ENCODE measurements around the gene IARS2. TPM values are rescaled to one million over a fixed set of nuclear protein-coding genes. Genes with fewer than 3 reads are reported as not detected.
A peak's percentile ranks its signal among the peaks of the same experiment; 100 is the strongest.
"Not testable (repeated sequence)": the region's sequence is repeated elsewhere in the genome, so short reads cannot be mapped to it uniquely, and the experiment has no call there.

Gene IARS2
- total and polyA plus RNA-seq, 4 experiments from 2014 or later, result 46.0 to 88.8 (median 60.5) TPM

DNA sequence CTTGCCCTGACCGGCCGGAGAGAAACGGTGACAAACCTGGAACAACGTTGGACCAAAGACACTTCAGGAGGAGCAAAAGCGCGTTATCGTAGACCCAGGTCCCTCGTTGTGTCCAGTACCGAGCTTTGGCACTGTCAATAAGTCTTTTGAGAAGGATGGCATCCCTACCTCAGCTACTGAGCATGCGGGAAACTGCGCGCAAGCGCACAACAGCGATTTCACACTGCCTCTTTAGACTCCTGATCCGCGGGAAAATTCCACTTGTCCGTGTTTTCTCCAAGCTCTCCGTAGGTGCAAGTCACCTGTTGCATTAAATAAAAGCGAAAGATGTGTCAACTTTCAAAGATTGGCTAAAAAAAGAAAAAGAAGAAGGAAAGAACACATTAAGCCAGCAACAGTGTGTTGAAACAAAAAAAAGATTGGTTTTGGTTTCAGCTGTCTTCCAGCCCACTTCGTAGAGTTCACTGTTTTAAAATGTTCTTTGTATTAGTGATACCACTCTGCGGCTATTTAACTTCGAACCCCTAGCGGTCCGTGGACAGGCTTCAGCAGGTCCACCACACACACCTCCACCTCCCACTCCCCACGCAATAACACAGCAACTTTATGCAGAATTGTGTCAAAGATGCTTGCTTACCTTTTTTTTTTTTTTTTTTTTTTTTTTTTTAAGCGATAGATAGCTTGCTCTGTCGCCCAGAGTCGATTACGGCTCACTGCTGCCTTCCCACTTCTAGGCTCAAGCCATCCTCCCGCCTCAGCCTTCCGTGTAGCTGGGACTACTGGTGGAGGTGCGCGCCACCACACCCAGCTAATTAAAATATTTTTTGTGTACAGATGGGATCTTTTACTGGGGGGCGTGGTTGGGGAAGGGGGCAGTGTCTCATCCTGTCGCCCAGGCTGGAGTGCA, 4.0 kb upstream of the IARS2 start, which contains the start of gene BPNT1:
BPNT1 (minus strand) TSS at position 139 of the 907 bp plus-strand sequence. CDS start 9,942 bp downstream, outside the sequence.
- CTCF ChIA-PET (ENCODE audit: partially characterized antibody), result interaction anchor here (0.7 to 1.3 kb wide), 5 partner anchors 11 to 44 kb away, joined by 3 to 6 read pairs (median 3); partner anchors contain the start of gene EPRS1
- peak within 1 kb of the TSS; percentile 95 to 99 (median 98) for H3K4me3 Mint-ChIP-seq

DNA sequence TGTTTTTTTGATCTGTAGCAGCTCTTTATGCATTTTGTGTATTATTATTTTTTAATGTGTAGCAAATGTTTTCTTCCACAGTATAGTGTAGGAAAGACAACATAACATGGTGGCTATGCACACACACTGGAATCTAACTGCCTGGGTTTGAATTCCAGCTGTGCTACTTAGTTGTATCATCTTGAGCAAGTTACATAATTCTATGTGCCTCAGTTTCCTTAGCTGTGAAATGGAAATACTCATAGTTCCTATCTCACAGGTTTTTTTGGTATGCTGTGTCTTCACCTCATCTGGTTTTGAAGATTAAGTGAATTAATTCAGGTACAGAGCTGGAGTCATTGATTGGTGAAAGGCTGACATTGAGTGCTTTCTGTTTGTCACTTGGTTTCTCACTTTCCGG, 1.2 kb upstream of the IARS2 start:
- peak overlapping the region in 2 of 8 donors; percentile 43 to 47 for H3K4me3 Mint-ChIP-seq
- Histone ChIP-seq H3K4me1 (ENCODE audit: insufficient read depth, low read length) (peaks cover 28% of the 10 kb centered on the region), H3K36me3 (ENCODE audit: insufficient read depth, low read length) (no peaks in the 10 kb centered on the region), H3K27ac (ENCODE audit: low read depth, low read length) (no peak overlapping the region), H3K4me3 (ENCODE audit: low read length in 2 of 2) (no peak overlapping the region), H3K9me3 (ENCODE audit: control insufficient read depth in 1 of 2, low read length in 2 of 2) (no peaks in the 10 kb centered on the region), H3K27me3 (ENCODE audit: insufficient read depth, low read length) (no peaks in the 10 kb centered on the region)
- POLR2A ChIA-PET (ENCODE audit: partially characterized antibody), result interaction anchor here (1.8 kb wide), 1 partner anchor 45 kb away, joined by 5 read pairs; no protein-coding TSS in a partner anchor
- no peaks in the 10 kb centered on the region for H3K9me3 Mint-ChIP-seq
- CTCF ChIA-PET (ENCODE audit: partially characterized antibody), result interaction anchor here (1.0 to 1.1 kb wide), 2 partner anchors 44 to 47 kb away, joined by 4 read pairs; partner anchors contain the start of gene EPRS1
- no peak for DNase-seq
- intact Hi-C loops (cut with micrococcal nuclease), result loop anchor here (10.0 kb wide), 2 partner anchors 98 to 1808 kb away; partner anchors contain the start of gene RRP15
- peak overlapping the region in 1 of 7 donors; percentile 77 for H3K27ac Mint-ChIP-seq
- peaks cover 18 to 43% (median 25%) of the 10 kb centered on the region in 4 donors for H3K4me1 Mint-ChIP-seq
- no peaks in the 10 kb centered on the region for H3K27me3 Mint-ChIP-seq
- peaks cover 10 to 15% of the 10 kb centered on the region in 2 donors for H3K36me3 Mint-ChIP-seq

More for the DNA sequence above, 4.0 kb upstream of the IARS2 start, which contains the start of gene BPNT1:
- peak within 1 kb of the TSS; percentile 40 for H3K27ac ChIP-seq (ENCODE audit: low read depth, low read length)
- intact Hi-C loops (cut with micrococcal nuclease), result loop anchor here (1.0 to 10.0 kb wide), 4 partner anchors 44 to 1805 kb away; partner anchors contain the start of genes EPRS1, RAB3GAP2 and RRP15
- H3K36me3 ChIP-seq (ENCODE audit: insufficient read depth, low read length), result no peaks in the 10 kb centered on the region
- POLR2A ChIA-PET (ENCODE audit: partially characterized antibody), result interaction anchor here (0.9 to 1.8 kb wide), 6 partner anchors 15 to 55 kb away, joined by 3 to 9 read pairs (median 5); partner anchors contain the start of gene EPRS1
- H3K9me3 ChIP-seq (ENCODE audit: control insufficient read depth in 1 of 2, low read length in 2 of 2), result no peaks in the 10 kb centered on the region
- H3K4me1 Mint-ChIP-seq, result peaks cover 9 to 25% (median 16%) of the 10 kb centered on the region in 4 donors
- peaks cover 16% of the 10 kb centered on the region for H3K4me1 ChIP-seq (ENCODE audit: insufficient read depth, low read length)
- DNase-seq, result peak; percentile 97 to 99 (median 98)
- peak within 1 kb of the TSS; percentile 66 to 70 for H3K4me3 ChIP-seq (ENCODE audit: low read length in 2 of 2)
- peaks cover 0 to 8% of the 10 kb centered on the region in 2 donors for H3K36me3 Mint-ChIP-seq
- no peaks in the 10 kb centered on the region for H3K27me3 ChIP-seq (ENCODE audit: insufficient read depth, low read length)
- no peaks in the 10 kb centered on the region for H3K9me3 Mint-ChIP-seq
- H3K27ac Mint-ChIP-seq, result peak within 1 kb of the TSS; percentile 85 to 97 (median 91)
- H3K27me3 Mint-ChIP-seq, result no peaks in the 10 kb centered on the region

DNA sequence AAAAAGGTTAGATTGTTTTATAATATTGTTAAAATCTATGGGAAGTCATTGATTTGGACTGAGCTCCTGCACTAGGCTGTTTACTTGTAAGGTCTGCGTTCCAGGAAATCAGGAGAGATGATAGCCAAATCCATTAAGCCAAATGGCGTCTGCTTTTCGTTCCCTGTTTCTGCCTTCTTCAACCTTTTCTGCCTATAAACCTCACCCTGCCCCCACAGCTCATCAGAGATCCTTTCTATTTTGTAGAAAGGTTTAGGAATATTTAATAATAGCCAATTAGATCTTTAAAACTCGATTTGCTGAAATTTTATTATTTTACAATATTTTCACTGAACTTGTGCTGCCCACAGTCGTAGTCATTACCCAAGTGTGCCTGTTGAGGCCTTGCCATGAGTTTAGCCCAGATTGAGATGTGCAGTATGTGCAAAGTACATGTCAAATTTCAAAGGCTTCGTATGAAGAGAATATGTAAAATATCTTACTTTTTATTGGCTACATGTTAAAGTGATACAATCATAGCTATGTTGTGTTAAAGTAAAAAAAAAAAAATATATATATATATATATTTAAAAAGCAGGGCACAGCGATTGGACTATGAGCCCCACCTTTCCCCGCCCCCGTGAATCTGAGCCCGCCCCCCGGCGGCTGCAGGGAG, 444 bp upstream of the IARS2 start:
- H3K27me3 ChIP-seq (ENCODE audit: insufficient read depth, low read length), result no peaks in the 10 kb centered on the region
- ChIA-PET POLR2A (ENCODE audit: partially characterized antibody) (interaction anchor here (1.0 to 1.9 kb wide), 6 partner anchors 9 to 49 kb away, joined by 3 to 10 read pairs (median 4); partner anchors contain the start of gene EPRS1), CTCF (ENCODE audit: partially characterized antibody) (no interaction called here)
- H3K36me3 Mint-ChIP-seq, result peaks cover 15 to 21% of the 10 kb centered on the region in 2 donors
- H3K27me3 Mint-ChIP-seq, result no peaks in the 10 kb centered on the region
- no peaks in the 10 kb centered on the region for H3K9me3 ChIP-seq (ENCODE audit: control insufficient read depth in 1 of 2, low read length in 2 of 2)
- H3K9me3 Mint-ChIP-seq, result no peaks in the 10 kb centered on the region
- intact Hi-C loops (cut with micrococcal nuclease), result loop anchor here (1.0 to 10.0 kb wide), 4 partner anchors 47 to 1809 kb away; partner anchors contain the start of genes EPRS1, RAB3GAP2 and RRP15
- no peak overlapping the region for H3K4me3 ChIP-seq (ENCODE audit: low read length in 2 of 2)
- peaks cover 3% of the 10 kb centered on the region for H3K36me3 ChIP-seq (ENCODE audit: insufficient read depth, low read length)
- H3K4me3 Mint-ChIP-seq, result peak overlapping the region in 7 of 8 donors; percentile 43 to 82 (median 61)
- H3K27ac ChIP-seq (ENCODE audit: low read depth, low read length), result no peak overlapping the region
- DNase-seq, result no peak
- H3K4me1 Mint-ChIP-seq, result peaks cover 22 to 48% (median 30%) of the 10 kb centered on the region in 4 donors
- peaks cover 26% of the 10 kb centered on the region for H3K4me1 ChIP-seq (ENCODE audit: insufficient read depth, low read length)
- H3K27ac Mint-ChIP-seq, result peak overlapping the region; percentile 48 to 87 (median 74)

DNA sequence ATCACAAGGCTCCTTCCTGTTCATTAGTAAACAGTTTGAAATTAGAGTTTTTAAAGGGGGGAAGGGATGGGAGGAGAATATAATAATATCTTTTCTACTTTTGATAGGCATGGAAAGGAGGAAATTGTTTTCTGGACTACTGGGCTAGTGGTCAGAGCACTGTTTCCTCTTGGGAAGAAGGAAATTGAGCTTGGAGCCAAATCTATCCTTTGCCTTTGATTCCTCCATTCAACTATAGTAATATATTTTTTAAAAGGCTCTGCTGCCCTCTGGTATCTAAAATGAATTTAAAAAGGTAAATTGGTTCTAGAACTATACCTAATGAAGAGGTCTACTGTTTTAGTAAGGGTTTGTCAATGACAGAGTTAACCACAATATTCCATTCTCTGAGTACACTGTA, 5.9 kb downstream of the IARS2 start:
- Histone ChIP-seq H3K4me1 (ENCODE audit: insufficient read depth, low read length) (peaks cover 12% of the 10 kb centered on the region), H3K4me3 (ENCODE audit: low read length in 2 of 2) (no peak overlapping the region), H3K9me3 (ENCODE audit: control insufficient read depth in 1 of 2, low read length in 2 of 2) (no peaks in the 10 kb centered on the region), H3K27me3 (ENCODE audit: insufficient read depth, low read length) (no peaks in the 10 kb centered on the region), H3K36me3 (ENCODE audit: insufficient read depth, low read length) (peaks cover 20% of the 10 kb centered on the region), H3K27ac (ENCODE audit: low read depth, low read length) (no peak overlapping the region)
- intact Hi-C loops (cut with micrococcal nuclease), result loop anchor here (10.0 kb wide), 2 partner anchors 105 to 1815 kb away; partner anchors contain the start of gene RRP15
- H3K27ac Mint-ChIP-seq, result peak overlapping the region in 5 of 7 donors; percentile 25 to 83 (median 49)
- H3K4me3 Mint-ChIP-seq, result no peak overlapping the region
- DNase-seq, result no peak
- ChIA-PET POLR2A (ENCODE audit: partially characterized antibody) (no interaction called here), CTCF (ENCODE audit: partially characterized antibody) (interaction anchor here (1.0 to 1.1 kb wide), 2 partner anchors 13 kb away, joined by 4 read pairs; no protein-coding TSS in a partner anchor)
- H3K9me3 Mint-ChIP-seq, result no peaks in the 10 kb centered on the region
- peaks cover 38 to 43% of the 10 kb centered on the region in 2 donors for H3K36me3 Mint-ChIP-seq
- H3K4me1 Mint-ChIP-seq, result peaks cover 14 to 30% (median 22%) of the 10 kb centered on the region in 4 donors
- no peaks in the 10 kb centered on the region for H3K27me3 Mint-ChIP-seq

DNA sequence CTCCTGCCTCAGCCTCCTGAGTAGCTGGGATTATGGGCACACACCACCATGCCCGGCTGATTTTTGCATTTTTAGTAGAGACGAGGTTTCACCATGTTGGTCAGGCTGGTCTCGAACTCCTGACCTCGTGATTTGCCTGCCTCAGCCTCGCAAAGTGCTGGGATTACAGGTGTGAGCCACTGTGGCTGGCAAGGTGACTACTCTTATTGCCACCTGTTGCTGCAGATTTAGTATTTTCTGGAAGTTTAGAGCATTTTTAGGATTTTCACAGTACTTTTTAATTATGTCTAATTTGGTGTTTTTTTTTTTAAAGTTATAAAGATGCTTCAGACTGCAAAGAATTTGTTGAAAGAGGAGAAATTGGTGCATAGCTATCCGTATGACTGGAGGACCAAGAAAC, 16.5 kb downstream of the IARS2 start:
- POLR2A ChIA-PET (ENCODE audit: partially characterized antibody), result interaction anchor here (1.4 kb wide), 1 partner anchor 17 kb away, joined by 3 read pairs; the partner anchor contains the start of gene IARS2
- CTCF ChIA-PET (ENCODE audit: partially characterized antibody), result interaction anchor here (3.7 kb wide), 1 partner anchor 14 kb away, joined by 40 read pairs; no protein-coding TSS in a partner anchor
- Mint-ChIP-seq H3K27ac (peak overlapping the region in 1 of 7 donors; percentile 53), H3K36me3 (peaks cover 49 to 63% of the 10 kb centered on the region in 2 donors)
- H3K4me1 ChIP-seq (ENCODE audit: insufficient read depth, low read length); H3K4me3 ChIP-seq (ENCODE audit: low read length in 2 of 2); H3K4me1 Mint-ChIP-seq; H3K9me3 Mint-ChIP-seq; DNase-seq; intact Hi-C loops (cut with micrococcal nuclease); H3K9me3 ChIP-seq (ENCODE audit: control insufficient read depth in 1 of 2, low read length in 2 of 2); H3K4me3 Mint-ChIP-seq; H3K27ac ChIP-seq (ENCODE audit: low read depth, low read length); H3K27me3 ChIP-seq (ENCODE audit: insufficient read depth, low read length); H3K27me3 Mint-ChIP-seq: not testable (repeated sequence)
- H3K36me3 ChIP-seq (ENCODE audit: insufficient read depth, low read length), result peaks cover 41% of the 10 kb centered on the region

DNA sequence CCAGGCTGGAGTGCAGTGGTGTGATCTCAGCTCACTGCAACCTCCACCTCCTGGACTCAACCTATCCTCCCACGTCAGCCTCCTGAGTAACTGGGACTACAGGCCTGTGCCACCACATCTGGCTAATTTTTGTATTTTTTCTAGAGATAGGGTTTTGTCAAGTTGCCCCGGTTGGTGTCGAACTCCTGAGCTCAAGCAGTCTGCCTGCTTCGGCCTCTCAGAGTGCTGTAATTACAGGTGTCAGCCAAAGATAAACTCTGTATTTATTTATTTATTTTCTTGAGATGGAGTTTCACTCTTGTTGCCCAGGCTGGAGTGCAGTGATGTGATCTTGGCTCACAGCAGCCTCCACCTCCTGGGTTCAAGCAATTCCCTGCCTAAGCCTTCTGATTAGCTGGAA, 18.7 kb downstream of the IARS2 start:
- H3K4me1 Mint-ChIP-seq; H3K9me3 Mint-ChIP-seq; DNase-seq; H3K27ac Mint-ChIP-seq; H3K9me3 ChIP-seq (ENCODE audit: control insufficient read depth in 1 of 2, low read length in 2 of 2); intact Hi-C loops (cut with micrococcal nuclease); H3K27me3 Mint-ChIP-seq; H3K4me3 ChIP-seq (ENCODE audit: low read length in 2 of 2); H3K4me1 ChIP-seq (ENCODE audit: insufficient read depth, low read length); H3K4me3 Mint-ChIP-seq; H3K27ac ChIP-seq (ENCODE audit: low read depth, low read length); H3K27me3 ChIP-seq (ENCODE audit: insufficient read depth, low read length): not testable (repeated sequence)
- ChIA-PET CTCF (ENCODE audit: partially characterized antibody) (interaction anchor here (0.7 to 3.7 kb wide), 15 partner anchors 8 to 124 kb away, joined by 3 to 40 read pairs (median 4); partner anchors contain the start of gene BPNT1), POLR2A (ENCODE audit: partially characterized antibody) (interaction anchor here (1.2 kb wide), 2 partner anchors 19 to 23 kb away, joined by 5 to 6 read pairs; partner anchors contain the start of genes BPNT1 and IARS2)
- peaks cover 27% of the 10 kb centered on the region for H3K36me3 ChIP-seq (ENCODE audit: insufficient read depth, low read length)
- H3K36me3 Mint-ChIP-seq, result peaks cover 40 to 60% of the 10 kb centered on the region in 2 donors
